KMS-11 (cell line): ENCODE data around the gene FURIN.

Experiments used
- H2AFZ ChIP-seq: fragments of 200-600 bp; sonication (generic); 2 replicates; pipeline ENCODE4 v1.6.1; 2016; ENCODE audit warnings: antibody characterized with exemption, mixed run types, low read depth
- H3K27ac ChIP-seq: fragments of 200-600 bp; sonication (generic); 2 replicates; pipeline ENCODE4 v1.6.1; 2016; ENCODE audit warnings: mild to moderate bottlenecking, mixed run types
- H3K27me3 ChIP-seq: fragments of 200-600 bp; sonication (generic); 2 replicates; pipeline ENCODE4 v1.6.1; 2017; ENCODE audit warnings: mild to moderate bottlenecking, low read depth, mixed run types, moderate library complexity; ENCODE audit not compliant: insufficient read depth
- H3K36me3 ChIP-seq: fragments of 200-600 bp; sonication (generic); 2 replicates; pipeline ENCODE4 v1.6.1; 2017; ENCODE audit warnings: mild to moderate bottlenecking, mixed run types; ENCODE audit not compliant: insufficient read depth
- H3K4me1 ChIP-seq: fragments of 200-600 bp; sonication (generic); 2 replicates; pipeline ENCODE4 v1.6.1; 2016; ENCODE audit warnings: mild to moderate bottlenecking, low read depth, mixed run types; ENCODE audit not compliant: poor library complexity, severe bottlenecking
- H3K4me2 ChIP-seq: fragments of 200-600 bp; sonication (generic); 2 replicates; pipeline ENCODE4 v1.7.0; 2016; ENCODE audit warnings: mild to moderate bottlenecking, mixed run types
- H3K4me3 ChIP-seq: fragments of 200-600 bp; sonication (generic); IDR thresholded peaks from 2 replicates; pipeline ENCODE4 v1.6.1; 2017; ENCODE audit warnings: low read depth, low read length, mixed read lengths; ENCODE audit not compliant: insufficient read depth
- H3K79me2 ChIP-seq: fragments of 200-600 bp; sonication (generic); 2 replicates; pipeline ENCODE4 v1.6.1; 2016; ENCODE audit warnings: low read depth, mixed run types; ENCODE audit not compliant: insufficient read depth
- H3K9ac ChIP-seq: fragments of 200-600 bp; sonication (generic); 2 replicates; pipeline ENCODE4 v1.6.1; 2016; ENCODE audit warnings: mild to moderate bottlenecking, mixed run types
- H4K20me1 ChIP-seq: fragments of 200-600 bp; sonication (generic); 2 replicates; pipeline ENCODE4 v1.6.1; 2016; ENCODE audit warnings: mild to moderate bottlenecking, mixed run types; ENCODE audit not compliant: insufficient read depth
- TF ChIP-seq, protein P1 (sequence below): fragments of 200-600 bp; sonication (generic); conservative IDR thresholded peaks from 2 replicates; pipeline ENCODE4 v1.6.1; 2017; ENCODE audit warnings: low read depth, mild to moderate bottlenecking, antibody characterized with exemption, low read length, moderate library complexity, mixed read lengths

FURIN gene

DNA sequence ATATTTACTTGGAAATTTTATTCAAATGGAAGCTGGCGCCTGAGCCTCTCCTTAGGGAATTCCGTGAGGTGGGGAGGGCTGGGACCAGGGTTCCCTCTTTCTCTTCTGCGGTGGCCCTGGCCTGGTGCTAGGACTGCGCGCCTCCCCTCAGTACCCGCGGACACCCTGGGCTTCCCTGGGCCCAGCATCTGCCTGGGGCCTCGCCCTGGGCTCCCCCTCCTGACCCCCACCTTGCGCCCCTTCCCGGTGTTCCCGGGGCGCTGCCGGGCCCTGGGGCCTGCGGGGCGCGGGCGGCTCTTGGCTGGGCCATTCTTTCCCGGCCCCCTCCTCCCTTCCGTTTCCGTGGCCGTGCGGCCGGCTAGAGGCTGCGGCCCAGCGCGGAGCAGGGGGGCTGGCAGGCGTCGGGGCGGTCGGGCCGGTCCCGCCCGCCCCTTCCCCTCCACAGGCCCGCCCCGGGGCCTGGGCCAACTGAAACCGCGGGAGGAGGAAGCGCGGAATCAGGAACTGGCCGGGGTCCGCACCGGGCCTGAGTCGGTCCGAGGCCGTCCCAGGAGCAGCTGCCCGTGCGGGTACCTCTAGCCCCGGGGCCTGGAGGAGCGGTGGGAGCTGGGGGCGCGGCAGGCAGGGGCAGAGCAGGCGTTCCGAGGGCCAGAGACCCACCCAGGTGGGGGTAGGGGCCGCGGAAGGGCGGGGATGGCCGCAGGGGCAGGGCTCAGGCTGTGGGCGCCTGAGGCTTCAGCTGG is 15.8 kb downstream of the FURIN start, which contains the start of gene FES:
FES (plus strand) TSS at position 529 of the 743 bp plus-strand sequence. CDS start 542 bp downstream, outside the sequence.
- no peak within 1 kb of the TSS for H3K4me2 ChIP-seq
- no peaks in the 10 kb centered on the region for H3K79me2 ChIP-seq
- no peaks in the 10 kb centered on the region for H4K20me1 ChIP-seq
- H3K4me3 ChIP-seq = no peak within 1 kb of the TSS
- no peaks in the 10 kb centered on the region for H3K27me3 ChIP-seq
- TF ChIP-seq, protein P1, sequence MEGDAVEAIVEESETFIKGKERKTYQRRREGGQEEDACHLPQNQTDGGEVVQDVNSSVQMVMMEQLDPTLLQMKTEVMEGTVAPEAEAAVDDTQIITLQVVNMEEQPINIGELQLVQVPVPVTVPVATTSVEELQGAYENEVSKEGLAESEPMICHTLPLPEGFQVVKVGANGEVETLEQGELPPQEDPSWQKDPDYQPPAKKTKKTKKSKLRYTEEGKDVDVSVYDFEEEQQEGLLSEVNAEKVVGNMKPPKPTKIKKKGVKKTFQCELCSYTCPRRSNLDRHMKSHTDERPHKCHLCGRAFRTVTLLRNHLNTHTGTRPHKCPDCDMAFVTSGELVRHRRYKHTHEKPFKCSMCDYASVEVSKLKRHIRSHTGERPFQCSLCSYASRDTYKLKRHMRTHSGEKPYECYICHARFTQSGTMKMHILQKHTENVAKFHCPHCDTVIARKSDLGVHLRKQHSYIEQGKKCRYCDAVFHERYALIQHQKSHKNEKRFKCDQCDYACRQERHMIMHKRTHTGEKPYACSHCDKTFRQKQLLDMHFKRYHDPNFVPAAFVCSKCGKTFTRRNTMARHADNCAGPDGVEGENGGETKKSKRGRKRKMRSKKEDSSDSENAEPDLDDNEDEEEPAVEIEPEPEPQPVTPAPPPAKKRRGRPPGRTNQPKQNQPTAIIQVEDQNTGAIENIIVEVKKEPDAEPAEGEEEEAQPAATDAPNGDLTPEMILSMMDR = no peak
- H3K27ac ChIP-seq = no peak within 1 kb of the TSS
- H3K4me1 ChIP-seq = peaks cover 10% of the 10 kb centered on the region
- no peak within 1 kb of the TSS for H3K9ac ChIP-seq
- no peaks in the 10 kb centered on the region; the same call in 1 of the 2 replicates for H3K36me3 ChIP-seq
- H2AFZ ChIP-seq = no peak within 1 kb of the TSS

DNA sequence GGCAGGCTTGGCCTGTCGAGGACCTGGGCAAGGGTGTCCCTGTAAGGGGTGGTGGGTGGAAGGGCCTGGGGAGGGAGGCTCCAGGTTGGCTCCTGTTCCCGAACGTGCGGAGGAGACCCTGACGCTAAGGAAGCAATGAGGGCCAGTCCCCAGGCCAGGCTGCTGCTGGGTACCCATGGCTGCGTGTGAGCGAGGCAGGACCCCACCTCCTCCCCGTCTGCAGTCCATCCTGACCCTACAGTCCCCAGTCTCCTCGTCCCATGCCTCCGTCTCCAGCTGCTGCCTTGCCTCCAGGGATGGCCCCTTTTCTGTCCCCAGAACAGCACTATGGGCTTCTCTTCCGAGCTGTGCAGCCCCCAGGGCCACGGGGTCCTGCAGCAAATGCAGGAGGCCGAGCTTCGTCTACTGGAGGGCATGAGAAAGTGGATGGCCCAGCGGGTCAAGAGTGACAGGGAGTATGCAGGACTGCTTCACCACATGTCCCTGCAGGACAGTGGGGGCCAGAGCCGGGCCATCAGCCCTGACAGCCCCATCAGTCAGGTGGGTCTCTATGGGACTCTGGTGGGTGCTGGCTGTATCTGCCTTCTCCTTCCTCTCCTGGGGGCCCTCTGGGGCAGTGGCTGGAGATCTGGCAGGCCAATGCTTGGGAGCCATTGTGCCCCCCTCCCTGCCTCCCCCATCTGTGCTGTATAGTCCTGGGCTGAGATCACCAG is 16.5 kb downstream of the FURIN start:
- Histone ChIP-seq H3K36me3 (no peaks in the 10 kb centered on the region; the same call in 1 of the 2 replicates), H4K20me1 (no peaks in the 10 kb centered on the region), H3K4me2 (no peak overlapping the region), H3K4me1 (peaks cover 10% of the 10 kb centered on the region), H3K27me3 (no peaks in the 10 kb centered on the region), H2AFZ (no peak overlapping the region), H3K4me3 (no peak overlapping the region), H3K27ac (no peak overlapping the region), H3K9ac (no peak overlapping the region), H3K79me2 (no peaks in the 10 kb centered on the region)
- TF ChIP-seq, protein P1 = no peak

DNA sequence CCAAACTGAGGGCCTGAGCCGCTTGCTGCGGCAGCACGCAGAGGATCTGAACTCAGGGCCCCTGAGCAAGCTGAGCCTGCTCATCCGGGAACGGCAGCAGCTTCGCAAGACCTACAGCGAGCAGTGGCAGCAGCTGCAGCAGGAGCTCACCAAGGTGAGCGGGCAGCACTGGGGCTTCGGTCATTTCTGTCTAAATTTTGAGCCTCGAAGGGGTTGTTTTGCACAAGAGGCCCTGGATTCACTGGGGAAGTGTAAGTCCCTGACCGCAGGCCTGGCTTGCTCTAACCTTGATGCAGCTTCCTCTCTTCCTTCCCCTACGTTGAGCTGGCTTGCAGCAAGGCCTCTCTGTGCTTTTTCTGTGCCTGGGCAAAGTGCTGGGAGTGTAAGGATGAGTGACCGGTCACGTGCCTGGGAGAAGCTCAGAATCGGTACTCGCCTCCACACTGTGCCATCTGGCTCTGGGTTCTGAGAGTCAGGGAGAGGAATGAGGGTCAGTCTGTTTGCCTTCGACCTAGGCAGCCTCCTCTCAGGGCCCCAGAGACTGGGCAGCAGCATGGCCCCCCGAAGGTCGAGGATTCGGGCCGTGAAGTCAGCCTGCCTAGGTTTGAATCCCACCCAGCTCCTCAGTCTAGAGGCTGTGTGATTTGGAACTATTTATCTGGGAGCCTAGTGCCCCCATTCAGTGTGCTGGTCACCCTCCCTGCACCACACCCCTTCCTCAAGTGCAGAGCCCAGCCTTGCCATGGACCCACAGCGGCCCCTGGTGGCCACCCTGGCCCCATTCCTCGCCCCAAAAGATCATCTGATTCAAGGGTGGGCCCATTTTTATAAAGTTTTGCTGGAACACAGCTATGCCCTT is 17.3 kb downstream of the FURIN start:
- Histone ChIP-seq H4K20me1 (no peaks in the 10 kb centered on the region), H2AFZ (no peak overlapping the region), H3K27me3 (no peaks in the 10 kb centered on the region), H3K79me2 (no peaks in the 10 kb centered on the region), H3K36me3 (no peaks in the 10 kb centered on the region), H3K9ac (no peak overlapping the region), H3K4me3 (no peak overlapping the region), H3K27ac (no peak overlapping the region), H3K4me1 (peaks cover 10% of the 10 kb centered on the region), H3K4me2 (no peak overlapping the region)
- TF ChIP-seq, protein P1 = peak; percentile 98

DNA sequence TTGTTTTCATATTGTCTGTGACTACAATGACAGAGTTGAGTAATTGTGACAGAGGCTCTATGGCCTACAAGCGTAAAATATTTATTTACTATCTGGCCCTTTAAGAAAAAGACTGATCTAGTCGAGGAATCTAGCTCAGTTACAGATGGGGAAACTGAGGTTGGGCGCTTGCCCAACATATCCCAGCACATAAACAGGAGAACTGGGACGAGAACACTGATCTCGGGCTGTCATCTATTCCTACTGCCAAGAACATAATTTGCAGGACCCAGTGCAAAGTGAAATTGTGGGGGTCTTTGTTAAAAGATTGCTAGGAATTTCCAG is 17.9 kb downstream of the FURIN start:
- H3K4me1 ChIP-seq = peaks cover 10% of the 10 kb centered on the region
- H3K36me3 ChIP-seq = no peaks in the 10 kb centered on the region
- no peaks in the 10 kb centered on the region for H3K79me2 ChIP-seq
- no peaks in the 10 kb centered on the region for H4K20me1 ChIP-seq
- H3K4me2 ChIP-seq = no peak overlapping the region
- H3K27ac ChIP-seq = no peak overlapping the region
- no peak overlapping the region for H2AFZ ChIP-seq
- no peak overlapping the region for H3K9ac ChIP-seq
- no peaks in the 10 kb centered on the region for H3K27me3 ChIP-seq
- H3K4me3 ChIP-seq = no peak overlapping the region
- TF ChIP-seq, protein P1 = peak; percentile 43
